Measurements from ENCODE around the gene SLC15A5.

The SLC15A5 gene

GRCh38 chr12:16277585-16277984 is at the start of gene SLC15A5:
TSS of gene SLC15A5 (minus strand) at chr12:16277685. CDS start at chr12:16277685, 0 bp downstream.
- DNase-seq (ENCODE audit: low read depth in 2 of 3, low spot score in 2 of 3): no peak

- DNase-seq (ENCODE audit: low read depth in 2 of 3, low spot score in 2 of 3): no peak
Measured at GRCh38 chr12:16325426-16325825, 47.9 kb upstream of the SLC15A5 start.

GRCh38 chr12:16324772-16325171 is 47.3 kb upstream of the SLC15A5 start:
- no peak for DNase-seq (ENCODE audit: low read depth in 2 of 3, low spot score in 2 of 3)

GRCh38 chr12:16324272-16324671 is 46.8 kb upstream of the SLC15A5 start:
- DNase-seq (ENCODE audit: low read depth in 2 of 3, low spot score in 2 of 3): no peak

DNA sequence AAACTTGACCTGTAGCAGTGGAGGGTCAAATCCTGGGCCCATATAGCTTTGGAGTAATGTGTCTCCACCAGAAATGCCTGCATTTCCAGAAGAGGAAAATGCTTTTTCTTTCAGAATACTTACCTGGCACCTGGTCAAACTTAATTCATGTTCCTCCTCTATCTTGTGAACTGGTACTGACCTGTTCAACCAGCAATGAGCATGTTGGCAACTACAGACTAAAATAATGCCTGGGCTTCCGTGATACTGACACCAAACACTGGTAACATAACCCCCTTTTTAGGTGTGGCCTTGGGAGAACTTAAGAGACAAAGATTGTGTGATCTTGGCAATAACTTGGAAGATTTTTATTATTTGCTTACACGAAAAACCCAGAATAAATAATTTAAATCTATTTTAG is 46.2 kb upstream of the SLC15A5 start:
- no peak for DNase-seq (ENCODE audit: low read depth in 2 of 3, low spot score in 2 of 3)

DNA sequence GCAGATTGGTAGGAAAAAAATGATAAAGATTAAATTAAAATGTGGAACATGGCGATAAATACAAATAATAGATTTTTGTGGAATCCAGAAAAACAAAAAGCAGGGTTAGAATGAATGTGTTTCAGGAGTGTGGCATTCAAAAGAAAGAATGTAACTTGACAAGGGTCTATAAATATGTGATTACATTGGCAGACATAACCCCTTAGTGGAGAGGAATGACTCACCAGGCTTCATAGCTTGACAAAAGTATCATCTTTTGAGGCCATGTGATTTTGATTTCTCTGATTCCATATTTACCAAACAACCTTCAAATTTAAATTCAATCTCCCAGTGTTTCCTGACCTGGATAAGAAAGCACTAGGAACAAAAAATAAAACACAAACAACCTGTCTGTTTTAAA is 45.5 kb upstream of the SLC15A5 start:
- no peak for DNase-seq (ENCODE audit: low read depth in 2 of 3, low spot score in 2 of 3)

DNA sequence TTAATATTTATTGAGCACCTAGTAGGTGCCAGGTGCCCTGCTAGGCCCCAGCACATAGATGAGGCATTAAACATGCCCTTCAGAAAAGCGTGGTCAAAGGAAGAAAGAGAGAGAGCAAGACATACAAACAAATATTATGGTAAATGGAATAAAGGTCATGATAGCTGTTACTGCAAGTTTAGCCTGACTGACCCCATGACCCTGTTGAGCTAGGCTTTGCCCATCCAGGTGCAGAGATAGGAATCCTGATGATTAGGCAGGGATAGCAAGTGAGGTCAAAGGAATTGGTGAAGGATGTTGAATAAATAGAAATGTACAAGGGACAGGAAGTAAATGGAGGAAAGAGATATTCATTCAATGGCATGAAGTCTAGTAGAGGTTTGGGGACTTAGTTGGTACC is 33.4 kb upstream of the SLC15A5 start:
- DNase-seq (ENCODE audit: low read depth in 2 of 3, low spot score in 2 of 3): no peak

- no peak for DNase-seq (ENCODE audit: low read depth in 2 of 3, low spot score in 2 of 3)
Measured at GRCh38 chr12:16307856-16308475, 30.5 kb upstream of the SLC15A5 start.

- DNase-seq (ENCODE audit: low read depth in 2 of 3, low spot score in 2 of 3): no peak
Measured at GRCh38 chr12:16303939-16304338, 26.5 kb upstream of the SLC15A5 start.

GRCh38 chr12:16300736-16301135 is 23.3 kb upstream of the SLC15A5 start:
- no peak for DNase-seq (ENCODE audit: low read depth in 2 of 3, low spot score in 2 of 3)

DNA sequence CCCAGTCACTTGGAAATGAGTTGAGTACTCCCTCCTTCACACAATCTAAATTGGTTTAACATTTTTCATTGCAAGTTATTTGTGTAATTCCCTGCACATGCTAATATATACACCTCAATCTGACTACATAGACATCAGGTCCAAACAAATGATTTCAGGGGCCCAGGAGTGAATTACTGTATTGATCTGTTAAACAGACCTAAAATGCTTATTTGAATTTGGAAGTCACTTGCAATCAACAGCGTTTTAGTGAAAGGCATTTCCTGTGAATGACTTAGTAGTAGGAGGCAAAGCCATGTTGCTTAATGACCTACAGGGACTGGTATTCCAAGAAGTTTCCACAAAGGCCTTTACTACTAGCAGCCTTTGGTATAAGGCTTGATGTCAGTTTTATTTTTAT is 22.6 kb upstream of the SLC15A5 start:
- no peak for DNase-seq (ENCODE audit: low read depth in 2 of 3, low spot score in 2 of 3)

- no peak for DNase-seq (ENCODE audit: low read depth in 2 of 3, low spot score in 2 of 3)
Measured at GRCh38 chr12:16299403-16299802, 21.9 kb upstream of the SLC15A5 start.

DNA sequence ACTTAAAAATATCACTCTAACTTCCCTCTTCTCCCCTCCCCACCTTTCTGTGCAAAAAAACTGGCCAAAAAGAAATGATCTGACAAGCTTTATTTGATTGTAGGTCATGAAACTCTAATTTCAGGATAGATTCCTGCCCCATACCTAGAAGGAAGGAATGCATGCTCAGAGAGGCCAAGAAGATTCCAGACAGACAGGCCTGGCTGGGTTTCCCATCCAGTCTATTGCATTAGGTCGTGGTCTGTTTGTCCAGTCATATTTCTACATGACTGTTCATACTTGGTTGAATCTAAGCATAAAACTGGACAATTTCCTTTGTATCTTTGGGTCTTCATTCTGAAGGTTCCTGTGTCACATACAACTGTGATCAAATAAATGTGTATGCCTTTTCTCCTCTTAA is 20.0 kb upstream of the SLC15A5 start:
- no peak for DNase-seq (ENCODE audit: low read depth in 2 of 3, low spot score in 2 of 3)

DNA sequence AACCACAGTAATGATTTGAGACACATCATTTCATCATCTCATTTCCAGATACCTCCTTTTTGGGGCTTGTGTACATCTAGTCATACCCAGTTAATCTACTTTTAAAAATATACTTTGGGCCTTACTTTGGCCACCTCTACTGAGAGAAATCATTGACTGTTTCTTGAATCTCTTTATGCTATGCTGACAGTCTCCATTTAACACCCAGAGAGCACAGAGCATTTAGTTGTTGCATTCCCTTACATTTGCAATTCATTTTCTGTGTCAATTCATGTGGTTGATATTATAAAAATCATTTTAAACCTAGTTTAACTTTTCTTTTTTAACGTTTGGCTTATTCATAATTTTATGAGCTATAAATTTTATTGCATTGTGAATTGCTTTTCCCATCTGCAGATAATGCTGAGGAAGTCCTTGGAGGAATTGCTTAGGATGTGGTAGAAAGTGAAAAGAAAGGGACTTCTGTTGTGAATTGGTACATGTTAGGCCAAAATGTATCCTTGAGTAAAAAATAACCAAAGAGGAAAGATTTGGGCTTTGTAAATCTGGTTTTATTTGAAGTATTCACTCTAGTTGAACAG is 17.0 kb upstream of the SLC15A5 start:
- no peak for DNase-seq (ENCODE audit: low read depth in 2 of 3, low spot score in 2 of 3)

DNA sequence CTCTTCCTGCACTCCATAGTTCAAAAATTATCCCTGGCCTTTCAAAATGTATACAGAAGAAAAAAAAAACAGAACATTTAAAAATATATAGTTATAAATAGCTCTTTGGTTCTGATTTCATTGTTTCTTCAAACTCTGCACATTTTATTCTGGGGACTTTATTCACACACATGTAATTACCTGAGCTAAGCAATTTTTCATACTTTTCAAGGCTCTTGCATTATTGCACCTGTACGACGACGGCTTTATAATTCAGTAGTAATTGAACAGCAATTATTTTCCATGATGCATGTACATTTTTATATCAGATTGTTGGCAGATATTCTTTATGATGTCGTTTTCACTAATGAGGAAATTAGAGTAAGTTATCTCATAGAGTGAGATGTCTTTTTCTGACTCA is 13.5 kb upstream of the SLC15A5 start:
- DNase-seq (ENCODE audit: low read depth in 2 of 3, low spot score in 2 of 3): no peak

- no peak for DNase-seq (ENCODE audit: low read depth in 2 of 3, low spot score in 2 of 3)
Measured at GRCh38 chr12:16285586-16285985, 8.1 kb upstream of the SLC15A5 start.

- no peak for DNase-seq (ENCODE audit: low read depth in 2 of 3, low spot score in 2 of 3)
Measured at GRCh38 chr12:16282978-16283377, 5.5 kb upstream of the SLC15A5 start.

GRCh38 chr12:16282081-16282480 is 4.6 kb upstream of the SLC15A5 start:
- DNase-seq (ENCODE audit: low read depth in 2 of 3, low spot score in 2 of 3): no peak

DNA sequence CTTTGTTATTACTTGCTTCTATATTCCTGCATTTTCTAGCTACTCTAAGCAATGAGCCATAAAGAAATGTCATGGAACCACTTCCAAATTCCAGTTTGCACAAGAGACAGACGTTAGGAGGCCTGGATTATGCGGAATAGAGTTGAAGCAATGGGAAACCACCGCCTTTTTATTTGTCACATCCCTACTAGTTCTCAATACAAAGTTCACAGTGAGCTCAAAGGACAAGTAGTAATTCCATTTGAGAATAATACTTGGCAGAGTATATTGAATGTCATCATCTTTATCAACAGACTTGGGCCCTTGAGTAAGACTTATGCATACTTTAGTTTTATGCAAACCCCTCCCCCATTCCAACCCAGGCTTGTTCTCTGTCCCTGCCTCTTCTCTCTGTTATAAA is 3.7 kb upstream of the SLC15A5 start:
- no peak for DNase-seq (ENCODE audit: low read depth in 2 of 3, low spot score in 2 of 3)

DNA sequence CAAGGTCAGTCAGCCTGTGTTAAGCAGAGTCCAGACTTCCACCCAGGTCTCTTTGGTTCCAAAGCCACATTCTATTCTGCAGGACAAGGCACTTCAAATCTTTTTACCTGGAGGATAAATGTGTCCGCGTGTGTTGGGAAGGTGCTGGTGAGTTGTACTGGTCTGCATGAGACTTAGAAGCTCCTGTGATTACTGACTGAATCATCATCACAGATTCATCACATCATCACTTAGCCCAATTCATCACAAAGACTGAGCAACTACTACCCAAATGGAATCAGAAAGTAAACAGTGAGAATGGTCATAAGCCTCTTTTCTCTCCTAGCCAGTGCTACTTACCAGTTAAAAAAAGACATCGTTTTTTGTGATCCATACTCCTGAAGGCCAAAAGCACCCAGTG is 5.3 kb downstream of the SLC15A5 start:
- no peak for DNase-seq (ENCODE audit: low read depth in 2 of 3, low spot score in 2 of 3)

GRCh38 chr12:16271062-16271461 is 6.4 kb downstream of the SLC15A5 start:
- no peak for DNase-seq (ENCODE audit: low read depth in 2 of 3, low spot score in 2 of 3)

DNA sequence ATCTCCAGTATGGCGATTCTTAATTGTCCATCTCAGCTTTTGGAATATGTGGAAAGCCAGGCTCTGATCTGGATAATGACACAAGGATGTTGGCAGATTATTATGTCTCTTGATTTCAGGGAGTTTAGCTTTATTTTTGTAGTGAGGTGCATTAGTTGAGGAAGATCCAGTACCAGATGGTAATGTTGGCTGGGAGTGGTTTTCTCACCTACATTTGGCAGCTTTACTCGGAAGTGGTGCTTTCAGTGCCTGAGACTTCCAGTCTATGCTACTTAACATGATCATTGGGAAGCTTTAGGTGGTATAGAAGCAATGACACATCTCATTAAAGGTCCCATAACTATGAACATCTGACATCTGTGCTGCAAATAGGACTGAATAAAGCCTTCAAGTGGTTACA is 7.5 kb downstream of the SLC15A5 start:
- DNase-seq (ENCODE audit: low read depth in 2 of 3, low spot score in 2 of 3): no peak

- DNase-seq (ENCODE audit: low read depth in 2 of 3, low spot score in 2 of 3): no peak
Measured at GRCh38 chr12:16266085-16266484, 11.4 kb downstream of the SLC15A5 start.

Data from activated CD8-positive, alpha-beta memory T cell treated with anti-CD3 and anti-CD28 coated beads for 48 hours (primary cell).